ENCODE results near the gene ATR.
A peak's percentile ranks its signal among the peaks of the same experiment; 100 is the strongest.
"Not testable (repeated sequence)": the region's sequence is repeated elsewhere in the genome, so short reads cannot be mapped to it uniquely, and the experiment has no call there.

ATR gene

DNA sequence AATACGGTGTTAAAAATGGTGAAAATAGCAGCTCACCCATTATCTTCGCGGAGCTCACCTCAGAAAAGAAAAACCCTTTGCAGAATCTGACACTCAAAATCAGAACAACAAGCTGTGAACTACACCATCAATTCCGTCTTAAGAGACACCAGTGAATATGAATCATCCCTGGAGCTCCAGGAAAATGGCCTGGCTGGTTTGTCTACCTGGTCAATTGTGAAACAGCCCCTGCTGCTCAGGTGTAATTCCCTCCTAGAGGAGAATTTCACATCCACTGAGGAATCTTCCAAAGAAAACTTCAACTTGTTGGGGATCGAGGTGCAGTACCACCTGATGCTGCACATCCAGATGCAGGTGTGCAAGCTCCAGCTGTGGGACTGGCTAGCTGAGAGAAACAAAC lies 127.7 kb downstream of the ATR start:
- TF ChIP-seq, protein P1, sequence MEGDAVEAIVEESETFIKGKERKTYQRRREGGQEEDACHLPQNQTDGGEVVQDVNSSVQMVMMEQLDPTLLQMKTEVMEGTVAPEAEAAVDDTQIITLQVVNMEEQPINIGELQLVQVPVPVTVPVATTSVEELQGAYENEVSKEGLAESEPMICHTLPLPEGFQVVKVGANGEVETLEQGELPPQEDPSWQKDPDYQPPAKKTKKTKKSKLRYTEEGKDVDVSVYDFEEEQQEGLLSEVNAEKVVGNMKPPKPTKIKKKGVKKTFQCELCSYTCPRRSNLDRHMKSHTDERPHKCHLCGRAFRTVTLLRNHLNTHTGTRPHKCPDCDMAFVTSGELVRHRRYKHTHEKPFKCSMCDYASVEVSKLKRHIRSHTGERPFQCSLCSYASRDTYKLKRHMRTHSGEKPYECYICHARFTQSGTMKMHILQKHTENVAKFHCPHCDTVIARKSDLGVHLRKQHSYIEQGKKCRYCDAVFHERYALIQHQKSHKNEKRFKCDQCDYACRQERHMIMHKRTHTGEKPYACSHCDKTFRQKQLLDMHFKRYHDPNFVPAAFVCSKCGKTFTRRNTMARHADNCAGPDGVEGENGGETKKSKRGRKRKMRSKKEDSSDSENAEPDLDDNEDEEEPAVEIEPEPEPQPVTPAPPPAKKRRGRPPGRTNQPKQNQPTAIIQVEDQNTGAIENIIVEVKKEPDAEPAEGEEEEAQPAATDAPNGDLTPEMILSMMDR (IDR thresholded peaks at IDR 0.05; ENCODE audit: borderline replicate concordance, insufficient read depth, low read depth, low read length) = no peak

DNA sequence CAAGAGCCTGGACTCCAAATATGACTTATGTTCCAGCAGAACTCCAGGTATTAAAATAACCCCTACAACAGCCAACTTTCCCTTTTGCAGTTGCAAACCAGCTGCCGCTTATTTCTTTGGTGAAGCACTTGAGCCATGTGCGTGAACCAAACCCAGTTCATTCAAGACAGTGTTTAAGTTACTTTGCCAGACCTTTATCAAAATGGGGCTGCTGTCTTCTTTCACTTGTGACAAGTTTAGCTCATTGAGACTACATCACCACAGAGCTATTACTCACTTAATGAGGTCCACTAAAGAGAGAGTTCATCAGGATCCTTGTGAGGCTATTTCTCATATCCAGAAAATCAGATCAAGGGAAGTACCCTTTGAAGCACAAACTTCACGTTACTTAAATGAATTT lies 128.3 kb downstream of the ATR start:
- no peak overlapping the region for H3K4me3 ChIP-seq (ENCODE audit: low read depth, low read length)
- TF ChIP-seq, protein P1 (IDR thresholded peaks at IDR 0.05; ENCODE audit: borderline replicate concordance, insufficient read depth, low read depth, low read length) = no peak

More for the DNA sequence above, 127.7 kb downstream of the ATR start:
- H3K4me3 ChIP-seq (ENCODE audit: low read depth, low read length) = no peak overlapping the region

DNA sequence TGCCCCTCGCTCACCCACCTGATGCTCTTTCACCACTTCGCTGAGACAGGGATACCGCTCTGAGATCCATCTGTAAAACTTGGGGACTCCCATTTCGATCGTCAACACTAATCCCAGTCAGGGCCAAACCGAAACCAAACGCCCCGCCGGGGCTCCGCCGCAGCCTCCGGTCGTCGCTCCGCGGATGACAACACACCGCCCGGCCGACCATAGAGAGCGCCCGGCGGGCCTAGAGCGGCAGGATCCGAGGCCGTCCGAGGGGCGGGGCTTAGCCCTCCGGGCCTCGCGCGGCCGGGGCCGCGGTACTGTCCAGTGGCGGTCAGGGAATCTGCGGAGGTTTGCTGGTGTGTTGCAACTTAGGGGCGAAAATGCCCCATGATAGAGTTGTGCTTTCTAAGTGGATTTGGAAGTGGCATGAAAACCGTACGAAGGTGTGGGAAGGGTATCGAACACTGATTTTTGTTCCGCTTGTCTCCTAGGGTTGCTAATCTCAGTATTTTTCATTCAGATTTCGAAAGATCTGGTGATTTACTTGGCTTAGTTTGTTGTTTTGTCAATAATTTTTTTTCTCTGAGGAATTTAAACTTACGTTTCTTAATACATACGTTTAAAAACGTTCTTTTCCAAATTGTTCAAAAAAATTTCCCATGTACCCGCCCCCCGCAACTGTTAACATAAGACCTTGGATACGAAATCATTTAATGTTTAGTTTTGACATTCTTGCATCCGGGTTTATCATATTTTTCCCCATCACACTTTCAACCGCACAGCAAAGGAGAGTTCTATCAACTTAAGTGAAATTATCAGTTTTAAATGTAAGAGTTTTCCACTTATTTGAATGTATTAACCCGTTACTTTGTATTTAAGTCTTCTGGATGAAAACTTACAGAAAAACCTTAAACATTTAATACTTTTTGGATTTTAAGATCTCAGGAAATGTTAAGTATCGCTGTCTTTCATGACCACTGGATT lies 130.4 kb downstream of the ATR start, which contains the start of gene XRN1:
TSS of gene XRN1 (minus strand) at position 186 of the 972 bp plus-strand sequence. CDS start at position 93, 93 bp downstream.
- H3K4me3 ChIP-seq (ENCODE audit: low read depth, low read length) = peak within 1 kb of the TSS; percentile 99
- TF ChIP-seq, protein P1 (IDR thresholded peaks at IDR 0.05; ENCODE audit: borderline replicate concordance, insufficient read depth, low read depth, low read length) = no peak

DNA sequence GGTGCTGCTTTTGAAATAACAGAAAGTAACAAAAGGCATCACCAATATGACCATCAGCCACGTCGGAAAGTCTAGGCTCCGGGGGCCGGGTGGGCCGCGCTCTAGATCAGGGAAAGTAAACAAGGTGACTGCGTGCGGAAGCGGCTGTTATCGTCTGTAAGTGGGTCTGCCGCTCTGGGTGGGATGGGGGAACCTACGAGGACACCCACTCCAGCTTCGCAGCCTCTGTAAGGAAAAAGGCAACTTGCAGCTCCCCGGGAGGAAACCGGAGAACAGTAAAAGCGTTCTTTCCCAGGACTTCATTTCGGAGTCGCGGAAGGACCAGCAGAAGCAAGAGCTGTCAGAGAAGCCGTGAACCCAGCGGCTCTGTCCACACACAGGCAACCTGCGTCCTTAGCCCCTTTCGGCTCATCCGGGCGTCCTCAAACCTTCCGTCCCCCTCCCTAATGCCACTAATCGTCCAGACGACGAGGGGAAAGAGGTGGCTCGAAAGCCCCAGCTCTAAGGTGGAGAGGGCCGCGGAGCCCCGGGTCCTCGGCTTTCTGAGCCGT lies 131.2 kb downstream of the ATR start:
- H3K4me3 ChIP-seq (ENCODE audit: low read depth, low read length) = peak overlapping the region; percentile 99
- TF ChIP-seq, protein P1 (IDR thresholded peaks at IDR 0.05; ENCODE audit: borderline replicate concordance, insufficient read depth, low read depth, low read length) = no peak

DNA sequence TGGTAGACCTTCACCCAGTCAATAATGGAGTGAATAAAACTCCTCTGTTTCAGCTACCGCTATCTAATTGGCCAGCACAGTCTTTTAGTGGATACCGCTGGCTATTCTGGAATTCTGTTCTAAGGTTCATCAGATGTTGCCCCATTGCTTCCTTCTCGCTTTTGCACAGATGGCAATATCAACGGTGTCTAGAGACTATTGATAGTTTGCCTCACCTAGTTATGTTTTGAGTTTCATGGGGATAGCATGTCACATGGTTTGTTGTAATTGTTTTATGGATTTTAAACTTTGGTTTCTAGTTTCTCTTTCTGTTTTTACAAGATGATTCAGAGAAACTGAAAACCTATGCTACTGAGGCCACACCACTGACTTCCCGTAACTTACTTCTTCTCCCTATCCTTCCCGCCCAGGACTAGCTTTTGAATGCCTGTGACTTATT lies 132.7 kb downstream of the ATR start:
- TF ChIP-seq, protein P1 (IDR thresholded peaks at IDR 0.05; ENCODE audit: borderline replicate concordance, insufficient read depth, low read depth, low read length) = no peak
- H3K4me3 ChIP-seq (ENCODE audit: low read depth, low read length) = no peak overlapping the region

GRCh38 chr3:142444343-142444742 lies 134.2 kb downstream of the ATR start:
- H3K4me3 ChIP-seq (ENCODE audit: low read depth, low read length) = no peak overlapping the region
- TF ChIP-seq, protein P1 (IDR thresholded peaks at IDR 0.05; ENCODE audit: borderline replicate concordance, insufficient read depth, low read depth, low read length) = no peak

DNA sequence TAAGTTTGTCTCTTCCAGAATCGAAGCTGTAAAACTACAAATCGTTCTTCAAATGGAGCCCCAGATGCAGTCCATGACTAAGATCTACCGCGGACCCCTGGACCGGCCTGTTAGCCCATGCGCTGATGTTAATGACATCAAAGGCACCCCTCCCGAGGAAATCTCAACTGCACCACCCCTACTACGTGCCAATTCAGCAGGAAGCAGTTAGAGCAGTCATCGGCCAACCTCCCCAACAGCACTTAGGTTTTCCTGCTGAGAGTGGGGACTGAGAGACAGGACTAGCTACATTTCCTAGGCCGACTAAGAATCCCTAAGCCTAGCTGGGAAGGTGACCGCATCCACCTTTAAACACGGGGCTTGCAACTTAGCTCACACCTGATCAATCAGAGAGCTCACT lies 135.5 kb downstream of the ATR start:
- not testable (repeated sequence) for H3K4me3 ChIP-seq (ENCODE audit: low read depth, low read length)

DNA sequence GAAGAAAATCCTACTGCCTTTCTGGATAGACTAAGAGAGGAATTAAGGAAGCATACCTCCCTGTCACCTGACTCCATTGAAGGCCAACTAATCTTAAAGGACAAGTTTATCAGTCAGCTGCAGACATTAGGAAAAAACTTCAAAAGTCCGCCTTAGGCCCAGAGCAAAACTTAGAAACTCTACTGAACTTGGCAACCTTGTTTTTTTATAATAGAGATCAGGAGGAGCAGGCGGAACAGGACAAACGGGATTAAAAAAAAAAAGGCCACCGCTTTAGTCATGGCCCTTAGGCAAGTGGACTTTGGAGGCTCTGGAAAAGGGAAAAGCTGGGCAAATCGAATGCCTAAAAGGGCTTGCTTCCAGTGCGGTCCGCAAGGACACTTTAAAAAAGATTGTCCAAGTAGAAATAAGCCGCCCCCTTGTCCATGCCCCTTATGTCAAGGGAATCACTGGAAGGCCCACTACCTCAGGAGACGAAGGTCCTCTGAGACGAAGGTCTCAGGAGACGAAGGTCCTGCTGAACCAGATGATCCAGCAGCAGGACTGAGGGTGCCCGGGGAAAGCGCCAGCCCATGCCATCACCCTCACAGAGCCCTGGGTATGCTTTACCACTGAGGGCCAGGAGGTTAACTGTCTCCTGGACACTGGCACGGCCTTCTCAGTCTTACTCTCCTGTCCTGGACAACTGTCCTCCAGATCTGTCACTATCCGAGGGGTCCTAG lies 138.9 kb downstream of the ATR start:
- H3K4me3 ChIP-seq (ENCODE audit: low read depth, low read length) = not testable (repeated sequence)

GRCh38 chr3:142438096-142438495 lies 140.4 kb downstream of the ATR start:
- not testable (repeated sequence) for H3K4me3 ChIP-seq (ENCODE audit: low read depth, low read length)
